HG02852 (cell line): ENCODE data around the gene ZNF777.
"Not testable (repeated sequence)": the region's sequence is repeated elsewhere in the genome, so short reads cannot be mapped to it uniquely, and the experiment has no call there.

ENCODE experiments used
- ATAC-seq: cut with Tn5 transposase; IDR thresholded peaks from one replicate; pipeline ENCODE4 v1.9.1; 2021; ENCODE audit warnings: mild to moderate bottlenecking, moderate library complexity; ENCODE audit not compliant: unreplicated experiment

The ZNF777 gene

DNA sequence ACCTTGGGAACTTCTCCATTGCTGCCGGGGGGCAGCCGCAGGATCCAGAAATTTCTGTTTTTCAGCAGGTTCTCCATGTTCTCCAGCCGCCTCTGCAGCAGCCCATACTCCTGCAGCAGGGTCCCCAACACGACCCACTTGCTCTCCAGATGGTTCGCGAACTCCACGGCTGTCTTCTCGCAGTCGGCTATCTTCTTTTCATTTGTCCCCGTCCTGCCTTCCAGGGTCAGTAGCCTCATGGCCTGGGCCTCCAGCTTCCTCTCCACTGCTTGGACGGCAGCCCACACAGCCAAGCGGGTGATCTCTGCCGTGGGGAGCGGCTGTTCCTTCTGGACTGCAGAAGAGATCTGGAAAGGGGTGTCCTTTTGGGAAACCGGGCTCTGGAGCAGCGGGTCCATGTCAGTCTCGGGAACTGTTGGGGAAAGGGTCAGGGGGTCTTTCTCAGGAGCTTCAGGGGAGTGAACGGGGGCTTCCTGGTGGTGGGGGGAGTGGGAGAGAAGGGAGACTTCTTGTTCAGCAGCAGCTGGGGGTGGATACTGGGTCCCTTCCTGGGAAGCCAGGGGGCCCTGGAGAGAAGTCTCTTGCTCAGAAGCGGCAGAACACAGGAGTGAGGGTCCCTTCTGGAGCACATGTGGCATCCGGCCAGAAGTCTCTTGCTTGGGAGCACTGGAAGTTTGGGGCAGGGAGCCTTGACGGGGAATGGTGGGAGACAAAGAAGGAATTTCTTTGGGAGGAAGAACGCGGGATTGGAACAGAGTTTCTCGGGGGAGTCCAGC is 5.5 kb downstream of the ZNF777 start:
- ATAC-seq: no peak

DNA sequence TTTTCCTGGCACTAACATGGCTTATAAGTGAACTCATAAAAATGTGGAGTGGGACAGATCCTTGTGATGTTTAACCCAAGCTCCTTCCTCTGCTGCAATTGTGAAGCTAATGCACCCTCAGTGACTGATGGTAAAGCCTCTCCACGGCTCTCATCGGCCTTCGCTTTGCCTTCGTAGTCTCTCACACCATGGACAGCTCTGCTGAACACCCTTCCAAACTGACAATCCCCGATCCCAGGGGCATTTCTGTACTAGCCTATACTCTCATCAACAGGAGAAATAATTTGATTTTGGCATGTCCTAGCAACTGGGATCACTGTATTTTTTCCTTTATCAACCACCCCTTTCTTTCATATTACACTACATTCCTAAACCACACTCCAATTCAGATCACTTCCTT is 6.1 kb downstream of the ZNF777 start:
- no peak for ATAC-seq

DNA sequence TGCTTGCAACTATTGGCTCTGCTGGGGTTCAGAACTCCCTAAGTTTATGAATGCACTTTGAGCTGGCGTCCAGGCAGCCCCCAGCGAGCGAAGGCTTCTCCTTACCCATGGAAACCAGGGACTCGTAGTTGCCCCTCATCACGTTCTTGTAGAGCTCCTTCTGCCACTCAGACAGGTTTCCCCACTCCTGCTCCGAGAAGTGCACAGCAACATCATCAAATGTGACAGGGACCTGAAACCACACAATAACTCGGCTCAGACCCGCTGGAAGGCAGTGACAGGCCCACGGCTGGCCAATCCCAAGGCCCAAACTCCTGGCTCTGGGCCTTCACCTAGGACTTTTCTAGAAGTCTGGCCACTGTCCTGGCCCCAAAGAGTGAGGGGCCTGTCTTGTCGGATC is 6.9 kb downstream of the ZNF777 start:
- ATAC-seq: no peak

DNA sequence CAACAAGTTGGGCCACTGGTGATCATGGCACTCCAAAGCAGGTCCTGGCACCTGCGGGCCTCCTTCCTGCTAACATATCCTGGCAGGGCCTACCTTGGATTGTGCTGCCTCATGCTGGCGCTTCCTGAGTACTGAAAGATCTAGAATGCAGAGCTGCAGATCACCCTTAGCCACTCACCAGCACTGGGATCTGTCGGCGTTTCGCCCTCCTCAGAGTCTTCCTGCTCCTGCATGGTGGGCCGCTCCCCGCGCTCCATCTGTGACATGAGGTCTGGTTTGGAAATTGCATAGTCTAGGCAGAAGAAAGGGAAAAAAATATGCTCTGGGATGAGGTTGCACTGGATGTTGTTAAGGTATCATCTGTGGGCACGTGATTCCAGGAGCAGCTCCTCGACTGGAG is 10.0 kb downstream of the ZNF777 start:
- no peak for ATAC-seq

DNA sequence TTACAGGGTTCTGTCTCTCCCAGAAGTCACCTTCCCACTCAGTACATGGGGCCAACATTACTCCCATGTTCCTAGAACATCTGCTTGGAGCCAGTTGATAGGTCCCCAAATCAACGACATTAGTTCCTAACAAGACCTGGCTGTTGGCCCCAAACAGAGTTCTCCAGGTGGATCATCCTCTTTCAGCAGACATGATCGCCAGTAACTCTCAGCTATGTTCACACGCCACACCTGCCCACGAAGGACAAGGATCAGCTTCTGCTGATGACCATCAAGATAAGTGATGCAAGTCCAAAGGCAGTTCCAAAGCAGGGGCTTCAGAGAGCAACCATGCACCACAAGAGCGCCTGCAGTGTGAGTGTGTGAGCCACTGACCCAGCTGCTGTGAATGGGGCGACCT is 11.0 kb downstream of the ZNF777 start:
- ATAC-seq: no peak

DNA sequence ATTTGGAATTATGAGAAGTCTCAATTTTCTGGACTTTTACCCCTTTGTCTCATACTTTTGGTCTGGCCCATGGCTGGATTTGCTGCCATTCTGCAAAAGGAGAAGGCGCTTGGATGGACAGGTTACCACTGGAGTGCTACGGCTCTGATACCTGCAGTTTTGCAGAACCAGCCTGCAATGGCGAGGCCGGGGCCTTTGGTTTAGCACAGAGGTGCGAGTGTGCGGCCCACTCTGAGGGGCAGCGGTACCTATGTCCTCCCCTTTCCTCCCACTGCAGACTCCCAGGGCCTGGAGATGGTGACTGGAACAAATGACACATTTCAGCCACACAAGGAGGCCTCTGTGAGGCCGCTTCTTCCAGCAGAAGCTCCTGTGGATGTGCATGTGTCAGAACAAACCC is 11.9 kb downstream of the ZNF777 start:
- ATAC-seq: no peak

DNA sequence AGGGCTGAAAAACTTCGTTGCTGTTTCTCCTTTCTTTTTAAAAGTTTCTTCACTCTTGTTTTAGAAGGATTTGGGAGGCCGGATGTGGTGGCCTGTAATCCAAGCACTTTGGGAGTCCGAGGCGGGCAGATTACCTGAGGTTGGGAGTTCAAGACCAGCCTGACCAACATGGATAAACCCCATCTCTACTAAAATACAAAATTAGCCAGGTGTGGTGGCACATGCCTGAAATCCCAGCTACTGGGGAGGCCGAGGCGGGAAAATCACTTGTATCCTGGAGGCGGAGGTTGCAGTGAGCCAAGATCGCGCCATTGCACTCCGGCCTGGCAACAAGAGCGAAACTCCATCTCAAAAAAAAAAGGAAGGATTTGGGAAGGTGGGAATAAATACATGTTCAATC is 14.8 kb downstream of the ZNF777 start:
- ATAC-seq: not testable (repeated sequence)

DNA sequence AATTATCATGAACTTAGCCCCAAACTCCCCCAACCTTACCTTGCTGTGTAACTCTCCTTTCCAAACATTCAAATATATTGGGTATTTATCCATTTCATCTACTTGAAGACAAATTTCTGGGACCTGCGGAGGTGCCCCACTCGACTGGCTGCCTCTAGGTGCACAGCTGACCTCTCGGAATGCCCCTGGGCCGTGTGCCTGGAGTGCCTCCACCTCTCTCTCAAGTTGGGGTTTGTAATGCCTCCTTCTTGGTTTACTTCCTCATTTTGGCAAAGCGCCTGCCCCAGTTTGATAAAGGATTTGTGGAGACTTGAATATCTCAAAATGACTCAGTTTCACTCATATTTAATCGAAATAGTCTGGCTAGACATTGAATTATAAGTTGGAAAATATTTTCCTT is 16.6 kb downstream of the ZNF777 start:
- no peak for ATAC-seq

DNA sequence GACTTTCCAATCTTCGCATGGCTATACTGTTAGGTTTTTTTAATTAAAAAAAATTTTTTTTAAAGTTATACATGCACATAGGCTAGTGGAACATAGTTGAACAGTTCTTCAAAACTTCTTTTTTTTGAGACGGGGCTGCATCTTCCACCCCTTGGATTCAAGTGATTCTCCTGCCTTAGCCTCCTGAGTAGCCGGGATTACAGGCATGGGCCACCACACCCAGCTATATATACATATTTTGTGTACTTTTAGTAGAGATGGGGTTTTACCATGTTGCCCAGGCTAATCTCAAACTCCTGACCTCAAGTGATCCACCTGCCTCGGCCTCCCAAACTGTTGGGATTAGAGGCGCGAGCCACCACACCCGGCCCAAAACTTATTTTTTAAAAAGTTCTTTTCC is 17.3 kb downstream of the ZNF777 start:
- no peak for ATAC-seq

DNA sequence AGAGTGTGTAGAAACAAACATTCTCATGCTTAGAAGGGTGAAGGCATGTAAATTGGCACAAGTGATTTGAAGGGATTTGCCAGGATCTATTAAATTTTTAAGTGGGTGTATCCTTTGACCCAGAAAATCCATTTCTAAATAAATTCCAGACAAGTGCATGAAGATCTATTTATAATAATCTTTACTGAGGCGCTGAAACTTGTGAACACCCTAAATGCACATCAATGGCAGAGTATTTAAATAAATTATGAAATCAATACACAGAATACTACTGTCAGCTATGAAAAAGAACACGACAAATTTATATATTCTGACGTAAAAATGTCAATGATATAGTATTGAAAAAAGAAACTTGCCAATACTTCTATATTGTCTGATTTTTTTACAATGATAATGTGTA is 17.9 kb downstream of the ZNF777 start:
- ATAC-seq: no peak

DNA sequence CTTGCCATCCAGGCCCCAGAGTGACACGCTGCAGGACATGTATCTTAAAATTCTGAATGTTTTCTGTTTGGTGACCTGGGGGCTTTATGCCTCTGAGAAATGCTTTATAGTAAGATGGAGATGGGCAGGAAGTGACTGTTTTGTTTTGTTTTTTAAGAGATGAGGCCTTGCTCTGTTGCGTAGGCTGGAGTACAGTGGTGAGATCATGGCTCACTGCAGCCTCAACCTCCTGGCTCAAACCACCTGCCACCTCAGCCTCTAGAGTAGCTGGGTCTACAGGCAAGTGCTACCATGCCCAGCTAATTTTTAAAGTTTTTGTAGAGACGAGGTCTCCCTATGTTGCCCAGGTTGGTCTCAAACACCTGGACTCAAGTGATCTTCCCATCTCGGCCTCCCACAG is 20.6 kb downstream of the ZNF777 start:
- no peak for ATAC-seq

DNA sequence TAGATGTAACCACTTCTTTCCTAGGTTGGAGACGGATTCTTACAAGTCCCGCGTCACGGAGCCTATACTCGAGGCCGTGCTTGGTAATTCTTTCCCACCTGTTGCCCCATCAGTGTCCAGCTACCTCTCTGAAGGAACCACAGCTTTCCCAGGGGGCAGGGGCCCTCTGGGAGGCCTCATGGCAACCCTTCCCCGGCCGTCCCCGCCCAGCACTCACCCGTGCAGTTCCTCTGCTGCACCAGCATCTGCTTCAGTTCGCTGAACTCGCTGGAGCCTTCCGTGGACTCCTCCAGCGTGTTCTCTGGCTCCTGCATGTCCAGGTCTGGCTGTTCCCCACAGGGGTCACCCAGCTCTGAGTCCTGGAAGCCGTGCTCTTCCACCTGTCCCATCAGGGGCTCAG is 24.5 kb downstream of the ZNF777 start:
- no peak for ATAC-seq

DNA sequence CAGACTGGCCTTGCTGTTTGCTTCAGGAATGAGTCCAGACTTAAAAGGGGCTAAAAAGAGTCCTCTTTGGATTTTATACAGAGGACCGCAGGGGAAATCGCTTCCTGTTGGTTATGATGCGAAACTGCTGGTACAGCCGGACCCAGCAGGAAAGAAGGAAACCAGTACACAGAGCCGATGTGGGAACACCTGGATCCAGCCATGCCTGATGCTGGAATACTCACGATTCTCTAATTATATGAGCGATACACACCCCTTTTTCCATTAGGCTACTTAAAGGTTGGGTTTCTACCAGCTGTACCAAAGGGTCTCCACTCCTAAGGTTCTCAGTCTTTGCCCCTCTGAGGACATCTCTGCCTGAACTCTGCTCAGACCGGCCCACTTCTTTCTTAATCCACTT is 27.7 kb downstream of the ZNF777 start:
- ATAC-seq: no peak

DNA sequence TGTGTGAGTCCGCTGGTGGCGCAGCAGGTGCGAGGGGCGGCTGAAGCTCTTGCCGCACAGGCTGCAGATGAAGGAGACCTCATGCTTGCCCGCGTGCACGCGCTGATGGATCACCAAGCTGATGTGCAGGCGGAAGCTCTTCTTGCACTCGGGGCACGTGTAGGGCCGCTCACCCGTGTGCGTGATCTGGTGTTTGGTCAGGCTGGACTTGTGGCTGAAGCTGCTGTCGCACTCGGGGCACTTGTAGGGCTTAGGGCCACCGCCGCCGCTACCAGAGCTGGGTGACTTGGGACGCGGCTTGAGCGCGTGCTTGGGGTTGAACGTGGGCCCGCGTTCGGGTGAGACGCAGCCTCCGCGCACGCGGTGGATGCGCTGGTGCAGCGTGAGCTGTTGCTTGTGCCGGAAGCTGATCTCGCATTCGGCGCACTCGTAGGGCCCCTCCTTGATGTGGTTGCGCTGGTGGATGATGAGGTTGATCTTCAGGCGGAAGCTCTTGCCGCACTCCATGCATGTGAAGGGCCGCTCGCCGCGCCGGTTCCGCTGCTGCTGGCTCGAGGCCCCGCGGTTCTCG is 28.7 kb downstream of the ZNF777 start:
- ATAC-seq: no peak

DNA sequence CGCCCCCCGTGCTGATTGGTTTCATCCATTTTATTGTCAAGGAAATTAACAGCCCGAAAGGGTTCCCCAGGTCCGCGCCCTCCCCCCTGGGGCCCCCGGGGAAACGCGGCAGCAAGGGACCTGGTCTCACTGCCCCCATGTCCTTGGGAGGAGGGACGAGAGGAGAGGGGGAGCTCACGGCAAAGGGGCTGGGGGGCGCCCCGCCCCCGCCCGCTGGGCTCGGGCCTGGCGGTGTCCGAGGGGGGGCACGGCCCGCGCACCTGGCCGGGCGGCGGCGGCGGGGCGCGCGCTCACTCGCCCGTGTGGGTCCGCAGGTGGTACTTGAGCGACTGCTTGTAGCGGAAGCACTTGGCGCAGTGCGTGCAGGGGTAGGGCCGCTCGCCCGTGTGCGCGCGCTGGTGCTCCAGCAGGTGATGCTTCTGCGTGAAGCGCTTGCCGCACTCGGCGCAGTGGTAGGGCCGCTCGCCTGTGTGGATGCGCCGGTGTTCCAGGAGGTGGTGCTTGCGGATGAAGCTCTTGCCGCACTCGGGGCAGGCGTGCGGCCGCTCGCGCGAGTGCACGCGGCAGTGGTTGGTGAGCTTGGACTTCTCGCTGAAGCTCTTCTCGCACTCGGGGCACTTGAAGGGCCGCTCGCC is 29.3 kb downstream of the ZNF777 start:
- no peak for ATAC-seq

DNA sequence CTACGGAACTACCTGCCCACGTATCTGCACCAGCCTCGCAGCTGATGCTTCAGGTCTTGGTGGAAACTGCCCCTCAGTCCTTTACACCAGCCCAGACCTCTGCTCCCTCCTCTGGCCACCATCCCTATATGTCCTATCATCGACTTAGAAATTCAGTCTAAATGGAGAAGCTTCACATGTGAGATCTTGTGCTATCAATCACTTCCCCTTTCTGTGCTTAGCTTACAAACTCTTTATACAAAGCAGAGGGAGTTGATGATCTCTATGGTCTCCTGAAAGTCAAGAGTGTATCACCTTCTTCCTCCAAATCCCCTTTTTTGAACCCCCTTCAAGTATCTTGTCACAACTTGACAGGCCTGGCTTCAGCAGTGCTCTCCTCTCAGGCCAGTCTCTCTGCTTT is 30.7 kb downstream of the ZNF777 start:
- ATAC-seq: no peak

DNA sequence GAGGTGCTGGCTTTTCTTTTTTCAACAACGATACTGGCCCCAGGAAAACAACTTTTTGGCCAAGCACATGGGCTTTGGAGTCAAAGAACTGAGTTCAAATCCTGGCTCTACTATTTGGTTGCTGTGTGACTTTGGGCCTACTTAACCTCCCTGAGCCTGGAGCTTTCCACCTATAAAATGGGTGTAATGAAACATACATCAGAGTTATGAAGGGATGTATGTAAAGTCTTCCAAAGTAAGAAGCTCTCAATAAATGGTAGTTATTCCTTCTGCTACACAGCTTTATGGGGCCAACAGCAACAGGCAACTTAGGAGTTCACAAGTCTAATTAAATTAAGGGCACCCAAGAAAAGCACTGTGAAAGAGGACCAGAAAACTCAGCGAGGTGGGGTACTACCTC is 33.0 kb downstream of the ZNF777 start:
- ATAC-seq: no peak

DNA sequence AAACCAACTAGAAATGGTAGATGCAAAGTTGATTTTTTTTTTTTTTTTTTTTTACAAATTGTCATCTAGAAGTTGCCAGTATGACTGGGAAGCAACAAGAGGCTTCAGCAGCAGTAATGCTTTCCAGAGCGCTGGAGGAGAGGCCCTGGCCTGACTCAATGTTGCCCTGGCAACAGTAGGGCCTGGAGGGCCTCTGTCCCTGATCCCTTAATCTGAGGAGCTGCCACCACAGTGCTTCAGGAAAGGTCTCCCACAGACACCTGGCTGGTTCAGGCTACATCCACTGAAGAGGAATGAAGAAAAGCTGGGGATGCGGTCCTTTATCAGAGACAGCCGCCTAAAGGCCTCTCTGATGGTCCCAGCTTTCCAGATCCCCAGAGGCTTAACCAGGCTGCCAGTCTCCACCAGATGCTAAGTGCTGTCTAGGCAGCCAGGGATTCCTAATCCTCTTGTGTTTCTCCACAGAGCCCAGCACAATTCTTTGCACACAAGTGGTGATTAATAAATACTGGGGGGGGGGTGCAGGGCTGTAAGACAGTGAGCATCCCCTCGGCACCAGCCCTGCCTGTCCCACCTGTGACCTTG is 33.7 kb downstream of the ZNF777 start:
- no peak for ATAC-seq

DNA sequence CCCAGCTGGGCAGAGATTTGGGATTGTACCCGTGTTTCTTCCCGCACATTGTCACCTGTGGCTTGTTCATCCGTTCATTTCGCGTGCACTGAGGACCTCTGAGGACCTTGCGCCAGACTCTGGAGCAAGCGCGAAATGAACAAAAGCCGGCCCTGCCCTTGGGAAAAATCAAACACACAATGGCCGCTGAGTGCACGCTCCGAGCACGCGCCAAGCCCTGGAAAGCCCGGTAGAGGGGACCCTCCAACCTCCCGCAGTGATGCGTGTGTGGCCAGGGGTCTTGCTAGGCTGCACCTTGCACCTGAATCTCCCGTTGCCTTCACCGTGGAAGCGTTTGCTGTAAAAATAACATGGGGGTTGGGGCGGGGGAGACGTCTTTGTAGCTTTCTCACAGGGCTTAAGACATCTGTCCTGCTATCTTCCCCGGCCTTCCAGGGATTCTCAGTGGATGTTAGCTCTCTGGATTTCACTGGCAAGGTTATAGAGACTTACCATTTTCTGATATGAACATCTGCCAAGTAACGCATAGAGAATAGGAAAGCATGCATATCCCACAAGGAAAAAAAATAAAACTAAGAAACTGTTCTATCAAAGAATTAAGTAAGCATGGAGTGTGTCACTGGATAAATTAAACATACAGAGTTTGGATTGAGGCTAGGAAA is 37.3 kb downstream of the ZNF777 start:
- no peak for ATAC-seq

DNA sequence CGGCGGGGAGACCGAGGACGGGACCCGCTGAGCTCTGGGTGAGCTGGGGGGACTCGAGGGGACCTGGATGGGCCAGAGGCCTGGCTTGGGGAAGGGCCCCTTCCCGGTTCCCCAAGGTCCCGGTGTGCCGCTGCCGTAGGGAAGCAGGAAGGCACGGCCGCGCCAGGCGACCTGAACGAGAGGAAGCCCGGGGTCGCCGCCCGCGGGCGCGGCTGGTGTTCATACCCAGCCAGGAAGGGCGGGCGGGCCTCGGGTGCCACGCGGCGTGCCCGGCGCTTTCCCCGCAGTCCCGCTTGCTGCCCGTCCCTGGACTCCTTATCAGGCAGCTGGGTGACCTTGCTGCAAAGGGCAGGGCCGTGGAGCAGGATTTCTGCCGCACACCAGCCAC is 38.0 kb downstream of the ZNF777 start:
- no peak for ATAC-seq

DNA sequence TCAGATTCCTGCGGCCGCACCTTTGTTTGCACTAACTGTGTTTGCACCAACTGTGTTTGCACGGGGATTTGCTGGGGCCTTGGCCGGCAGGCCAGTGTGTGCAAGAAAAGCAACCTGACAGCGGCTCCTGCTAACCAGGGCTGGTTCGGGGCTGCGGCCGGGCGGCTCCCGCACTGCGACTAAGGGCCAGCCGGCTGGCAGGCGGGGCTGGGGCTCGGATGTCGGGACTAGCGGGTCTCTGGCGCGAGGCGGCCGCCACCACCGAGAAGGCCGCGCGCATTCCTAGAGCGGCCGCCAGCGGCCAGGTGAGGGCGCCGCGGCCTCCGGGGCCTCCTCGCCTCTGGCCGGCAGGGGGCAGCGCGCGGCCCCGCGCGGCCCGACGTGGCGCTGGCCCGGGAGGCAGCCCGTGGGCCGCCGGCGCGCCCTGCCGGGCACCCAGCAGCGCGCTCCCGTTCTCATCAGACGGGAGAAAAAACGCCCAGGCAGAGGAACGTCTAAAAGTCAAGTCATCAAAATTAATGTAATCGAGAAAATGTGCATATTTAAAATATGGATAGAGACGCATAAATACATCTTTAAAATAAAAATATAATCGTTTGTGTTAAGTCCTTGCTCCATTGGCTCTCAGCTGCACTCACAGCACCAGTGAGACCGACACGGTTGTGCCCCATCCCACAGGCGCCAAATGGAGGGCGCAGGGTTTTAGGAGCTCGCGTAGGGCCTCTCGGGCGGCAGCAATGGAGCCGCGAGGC is 38.5 kb downstream of the ZNF777 start:
- peak; percentile 96 for ATAC-seq
